Osteoblast (primary cell): ENCODE results near the gene TRIL. TPM values are rescaled to one million over a fixed set of nuclear protein-coding genes. Genes with fewer than 3 reads are reported as not detected.

Experiments used
- DNase-seq: peaks from one replicate; pipeline ENCODE4 v3.0.0; 2011; ENCODE audit warnings: low spot score, mixed read lengths; ENCODE audit not compliant: insufficient read length; ENCODE audit errors: missing footprints
- H2AFZ ChIP-seq: 2 replicates; pipeline ENCODE4 v1.6.0; 2011; ENCODE audit warnings: mild to moderate bottlenecking, low read length
- H3K27ac ChIP-seq: 2 replicates; pipeline ENCODE4 v1.5.1; 2011; ENCODE audit warnings: mild to moderate bottlenecking, low read depth, low read length, moderate library complexity
- H3K27me3 ChIP-seq: 2 replicates; pipeline ENCODE4 v1.6.0; 2012; ENCODE audit warnings: mild to moderate bottlenecking, control low read depth, inconsistent platforms, low read length, moderate library complexity; ENCODE audit not compliant: insufficient read depth
- H3K36me3 ChIP-seq: 2 replicates; pipeline ENCODE4 v1.5.1; 2011; ENCODE audit warnings: mild to moderate bottlenecking, low read length, control low read depth, moderate library complexity; ENCODE audit not compliant: insufficient read depth
- H3K4me1 ChIP-seq: 2 replicates; pipeline ENCODE4 v1.5.1; 2011; ENCODE audit warnings: mild to moderate bottlenecking, low read length, control low read depth, moderate library complexity; ENCODE audit not compliant: insufficient read depth
- H3K4me2 ChIP-seq: 2 replicates; pipeline ENCODE4 v1.6.0; 2011; ENCODE audit warnings: mild to moderate bottlenecking, low read length; ENCODE audit not compliant: insufficient read depth
- H3K4me3 ChIP-seq: fragments of 200-600 bp; sonication (generic); 3 replicates; pipeline ENCODE4 v1.5.1; 2012; ENCODE audit warnings: mild to moderate bottlenecking, low read length, inconsistent platforms; ENCODE audit not compliant: insufficient read depth
- H3K79me2 ChIP-seq: 2 replicates; pipeline ENCODE4 v1.6.0; 2012; ENCODE audit warnings: mild to moderate bottlenecking, low read length, control low read depth, inconsistent platforms; ENCODE audit not compliant: insufficient read depth
- H3K9me3 ChIP-seq: 2 replicates; pipeline ENCODE4 v1.5.1; 2011; ENCODE audit warnings: low read depth, low read length, control low read depth
- H4K20me1 ChIP-seq: 2 replicates; pipeline ENCODE4 v1.6.0; 2012; ENCODE audit warnings: mild to moderate bottlenecking, low read length, control low read depth; ENCODE audit not compliant: insufficient read depth
- CTCF ChIP-seq: IDR thresholded peaks from 2 replicates; pipeline ENCODE4 v1.5.1; 2011; ENCODE audit warnings: mild to moderate bottlenecking, low read depth, low read length, moderate library complexity; ENCODE audit errors: extremely low read depth
- total RNA-seq: library from RNA; depleted of rRNA; stranded (reverse); fragments of >200 nt; gene quantifications from 2 replicates; pipeline ENCODE4 v1.2.3, GENCODE V29; 2012

The TRIL gene
- total RNA-seq, 1 donor = 0.36 TPM

- H3K4me1 ChIP-seq = peaks cover 9% of the 10 kb centered on the region
- no peak overlapping the region for H3K4me2 ChIP-seq
- no peak overlapping the region for H2AFZ ChIP-seq
- H4K20me1 ChIP-seq = no peaks in the 10 kb centered on the region
- H3K79me2 ChIP-seq = no peaks in the 10 kb centered on the region
- no peak for TF ChIP-seq CTCF
- no peak for DNase-seq
- H3K9me3 ChIP-seq = no peaks in the 10 kb centered on the region
- no peak overlapping the region for H3K4me3 ChIP-seq
- no peak overlapping the region for H3K27ac ChIP-seq
- peaks cover 61% of the 10 kb centered on the region for H3K27me3 ChIP-seq
- no peaks in the 10 kb centered on the region for H3K36me3 ChIP-seq
Measured at GRCh38 chr7:28954946-28955345, 3.2 kb downstream of the TRIL start.

- Histone ChIP-seq H4K20me1 (no peaks in the 10 kb centered on the region), H3K9me3 (no peaks in the 10 kb centered on the region), H2AFZ (no peak overlapping the region), H3K27me3 (peaks cover 60% of the 10 kb centered on the region), H3K4me1 (peaks cover 9% of the 10 kb centered on the region), H3K27ac (no peak overlapping the region), H3K36me3 (no peaks in the 10 kb centered on the region), H3K4me3 (no peak overlapping the region), H3K4me2 (no peak overlapping the region), H3K79me2 (no peaks in the 10 kb centered on the region)
- no peak for DNase-seq
- TF ChIP-seq CTCF = no peak
Measured at GRCh38 chr7:28954471-28954870, 3.7 kb downstream of the TRIL start.

GRCh38 chr7:28953633-28954032 lies 4.5 kb downstream of the TRIL start:
- H3K36me3 ChIP-seq = no peaks in the 10 kb centered on the region
- peaks cover 52% of the 10 kb centered on the region for H3K27me3 ChIP-seq
- H3K4me3 ChIP-seq = no peak overlapping the region
- H3K9me3 ChIP-seq = no peaks in the 10 kb centered on the region
- DNase-seq = peak; percentile 55
- H4K20me1 ChIP-seq = no peaks in the 10 kb centered on the region
- no peak overlapping the region for H3K4me2 ChIP-seq
- H2AFZ ChIP-seq = no peak overlapping the region
- H3K27ac ChIP-seq = no peak overlapping the region
- no peaks in the 10 kb centered on the region for H3K79me2 ChIP-seq
- H3K4me1 ChIP-seq = peaks cover 9% of the 10 kb centered on the region
- TF ChIP-seq CTCF = no peak

GRCh38 chr7:28942168-28942567 lies 16.0 kb downstream of the TRIL start:
- no peaks in the 10 kb centered on the region for H4K20me1 ChIP-seq
- peaks cover 65% of the 10 kb centered on the region for H3K27me3 ChIP-seq
- no peak overlapping the region for H2AFZ ChIP-seq
- no peaks in the 10 kb centered on the region for H3K4me1 ChIP-seq
- H3K4me2 ChIP-seq = no peak overlapping the region
- H3K4me3 ChIP-seq = no peak overlapping the region
- no peak for DNase-seq
- H3K27ac ChIP-seq = no peak overlapping the region
- H3K79me2 ChIP-seq = no peaks in the 10 kb centered on the region
- no peak for TF ChIP-seq CTCF
- no peaks in the 10 kb centered on the region for H3K36me3 ChIP-seq
- no peaks in the 10 kb centered on the region for H3K9me3 ChIP-seq
